Upper lobe of right lung (tissue), 1 donor: ENCODE results near the gene UBC. TPM values are rescaled to one million over a fixed set of nuclear protein-coding genes. Genes with fewer than 3 reads are reported as not detected.

Source experiments
- ATAC-seq: fragments of 200-7000 bp; cut with Tn5 transposase; one replicate; pipeline ENCODE4 v1.9.1; 2020; ENCODE audit warnings: mild to moderate bottlenecking, moderate library complexity
- DNase-seq: peaks from one replicate; pipeline ENCODE4 v3.0.0-alpha.2; 2020
- H3K27ac ChIP-seq: fragments of 200-600 bp; one replicate; pipeline ENCODE4 v1.8.0; 2022
- H3K27me3 ChIP-seq: fragments of 200-600 bp; one replicate; pipeline ENCODE4 v1.8.0; 2022; ENCODE audit warnings: mild to moderate bottlenecking
- H3K36me3 ChIP-seq: fragments of 200-600 bp; one replicate; pipeline ENCODE4 v1.8.0; 2022
- H3K4me1 ChIP-seq: fragments of 200-600 bp; one replicate; pipeline ENCODE4 v1.8.0; 2022
- H3K4me3 ChIP-seq: fragments of 200-600 bp; one replicate; pipeline ENCODE4 v1.8.0; 2022; ENCODE audit warnings: mild to moderate bottlenecking
- H3K9me3 ChIP-seq: fragments of 200-600 bp; one replicate; pipeline ENCODE4 v1.8.0; 2022
- CTCF ChIP-seq: fragments of 200-600 bp; IDR thresholded peaks from one replicate; pipeline ENCODE4 v1.8.0; 2022; ENCODE audit warnings: antibody characterized with exemption
- intact Hi-C: fragments of 100-400 bp; cut with DNase I; formaldehyde crosslinking; loops from one replicate; pipeline ENCODE4 v1.11.0; 2022
- total RNA-seq: library from RNA; stranded (reverse); fragmentation: NEBNext Ultra II Directional; extraction: Animal tissue kit (Norgen Biotek cat#: 25700); gene quantifications from one replicate; pipeline ENCODE4 v1.2.1, GENCODE V29; 2021
- donor health status: DM: no; HTN: yes; CAD: no; lungs with severe emphysema.

The UBC gene
- total RNA-seq, 1 donor from 2014 or later, result 1,107 TPM

GRCh38 chr12:124872068-124872719, 42.3 kb downstream of the UBC start:
- Histone ChIP-seq H3K36me3 (no peaks in the 10 kb centered on the region), H3K4me1 (peaks cover 4% of the 10 kb centered on the region), H3K27ac (no peak overlapping the region), H3K4me3 (no peak overlapping the region), H3K27me3 (no peaks in the 10 kb centered on the region), H3K9me3 (no peaks in the 10 kb centered on the region)
- ATAC-seq, result no peak
- no peak for DNase-seq
- no peak for TF ChIP-seq CTCF
- intact Hi-C loops, result no loop called here

- H3K36me3 ChIP-seq, result no peaks in the 10 kb centered on the region
- no peak overlapping the region for H3K4me3 ChIP-seq
- intact Hi-C loops, result no loop called here
- no peak for TF ChIP-seq CTCF
- no peaks in the 10 kb centered on the region for H3K9me3 ChIP-seq
- H3K27me3 ChIP-seq, result no peaks in the 10 kb centered on the region
- no peak for ATAC-seq
- H3K27ac ChIP-seq, result no peak overlapping the region
- H3K4me1 ChIP-seq, result peaks cover 4% of the 10 kb centered on the region
- DNase-seq, result no peak
These were observed 43.2 kb downstream of the UBC start for GRCh38 chr12:124871297-124871696.

GRCh38 chr12:124870515-124870914, 43.9 kb downstream of the UBC start:
- intact Hi-C loops, result no loop called here
- no peak for DNase-seq
- Histone ChIP-seq H3K4me1 (peaks cover 8% of the 10 kb centered on the region), H3K27me3 (no peaks in the 10 kb centered on the region), H3K36me3 (no peaks in the 10 kb centered on the region), H3K4me3 (no peak overlapping the region), H3K27ac (no peak overlapping the region), H3K9me3 (no peaks in the 10 kb centered on the region)
- TF ChIP-seq CTCF, result no peak
- ATAC-seq, result no peak

- H3K4me3 ChIP-seq, result peak overlapping the region; percentile 2
- DNase-seq (peak; percentile 73), ATAC-seq (peak; percentile 76)
These were observed 45.3 kb downstream of the UBC start for GRCh38 chr12:124869059-124869665.

GRCh38 chr12:124868252-124869058, 46.0 kb downstream of the UBC start:
- Histone ChIP-seq H3K4me1 (peaks cover 8% of the 10 kb centered on the region), H3K9me3 (no peaks in the 10 kb centered on the region), H3K27me3 (no peaks in the 10 kb centered on the region), H3K27ac (peak overlapping the region; percentile 66), H3K36me3 (no peaks in the 10 kb centered on the region), H3K4me3 (peak overlapping the region; percentile 2)
- no peak for ATAC-seq
- TF ChIP-seq CTCF, result no peak
- no peak for DNase-seq
- intact Hi-C loops, result no loop called here

More at GRCh38 chr12:124869059-124869665, 45.3 kb downstream of the UBC start:
- Histone ChIP-seq H3K27ac (peak overlapping the region; percentile 66), H3K27me3 (no peaks in the 10 kb centered on the region), H3K36me3 (no peaks in the 10 kb centered on the region), H3K4me1 (peaks cover 8% of the 10 kb centered on the region), H3K9me3 (no peaks in the 10 kb centered on the region)
- intact Hi-C loops, result no loop called here
- TF ChIP-seq CTCF, result no peak
